NB4 (cell line): Measurements from ENCODE around the gene CHAF1B.

Source experiments
- CTCF ChIP-seq: IDR thresholded peaks from one replicate; pipeline ENCODE4 v1.5.1; 2012; ENCODE audit warnings: low read depth, low read length
- POLR2A ChIP-seq: IDR thresholded peaks from 2 replicates; pipeline ENCODE4 v1.6.1; 2011; ENCODE audit warnings: mild to moderate bottlenecking; ENCODE audit not compliant: insufficient read length; ENCODE audit errors: extremely low read depth
- TF ChIP-seq, protein P1 (sequence below): IDR thresholded peaks from 2 replicates; pipeline ENCODE4 v1.6.1; 2011; ENCODE audit warnings: low read depth, low read length

DNA sequence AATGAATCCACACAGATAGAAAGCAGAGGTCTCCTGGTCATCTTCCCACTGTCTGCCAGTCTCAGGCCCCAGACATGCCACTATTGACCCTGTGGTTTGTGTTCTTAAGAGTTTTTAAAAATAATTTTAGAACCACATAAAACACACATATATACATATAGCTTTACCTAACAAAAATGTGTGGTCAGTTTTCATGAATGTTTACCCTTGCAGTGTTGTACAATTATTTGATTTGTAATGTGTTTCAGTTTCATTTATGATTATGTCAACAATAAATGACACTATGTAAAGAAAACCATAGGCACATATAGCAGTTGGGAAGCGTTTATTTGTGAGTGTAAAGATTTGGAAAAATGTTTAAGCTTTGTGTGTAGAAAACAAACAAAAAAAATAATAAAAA, 17.1 kb downstream of the CHAF1B start:
- TF ChIP-seq POLR2A (no peak), CTCF (no peak)
- TF ChIP-seq, protein P1, sequence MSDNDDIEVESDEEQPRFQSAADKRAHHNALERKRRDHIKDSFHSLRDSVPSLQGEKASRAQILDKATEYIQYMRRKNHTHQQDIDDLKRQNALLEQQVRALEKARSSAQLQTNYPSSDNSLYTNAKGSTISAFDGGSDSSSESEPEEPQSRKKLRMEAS, result no peak
